ENCODE data around the gene ERF. TPM values are rescaled to one million over a fixed set of nuclear protein-coding genes. Genes with fewer than 3 reads are reported as not detected.

The ERF gene
- total and polyA plus RNA-seq, 4 experiments from 2014 or later = 2.7 to 39.9 (median 21.1) TPM

DNA sequence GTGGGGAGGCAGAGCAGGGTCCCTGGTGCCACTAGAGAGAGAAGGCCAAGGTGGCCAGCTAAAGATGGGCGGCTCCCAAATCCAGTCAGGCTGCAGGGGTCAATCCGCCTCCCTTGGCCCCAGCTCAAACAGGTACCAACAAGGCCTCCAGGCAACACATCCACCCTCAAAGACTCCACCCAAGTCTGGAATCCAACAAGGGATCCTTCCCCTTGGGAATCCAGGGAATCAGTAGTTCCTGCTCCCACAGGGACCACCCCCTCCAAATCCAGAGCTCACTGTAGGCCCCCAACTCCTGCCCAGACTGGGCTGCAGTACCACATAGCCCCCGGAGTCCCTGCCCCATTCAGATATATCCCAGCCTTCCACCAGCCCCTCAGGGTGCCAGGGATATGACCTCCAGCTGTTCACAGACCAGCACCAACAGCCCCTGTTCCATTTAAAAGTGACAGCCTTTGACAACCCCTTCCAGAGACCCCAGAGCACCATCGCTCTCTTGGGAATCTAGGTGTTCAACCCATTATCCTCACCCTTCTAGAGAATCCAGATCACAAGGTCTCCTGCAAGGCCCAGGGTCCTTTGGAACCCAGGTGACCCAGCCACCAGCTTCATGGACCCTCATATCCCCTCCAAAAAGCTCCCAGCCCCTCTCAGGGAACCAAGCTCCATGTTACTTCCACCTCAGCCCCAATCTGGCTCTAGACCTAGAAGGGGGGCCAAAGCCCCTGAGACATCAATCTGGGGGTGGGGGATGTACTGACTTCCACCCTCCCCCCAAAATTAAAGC lies 3.2 kb downstream of the ERF start:
- peaks cover 12 to 43% (median 30%) of the 10 kb centered on the region in 4 donors for H3K4me1 Mint-ChIP-seq
- ChIA-PET POLR2A (ENCODE audit: partially characterized antibody) (interaction anchor here (0.6 to 2.2 kb wide), 8 partner anchors 9 to 119 kb away, joined by 3 to 20 read pairs (median 4); partner anchors contain the start of genes GSK3A and POU2F2), CTCF (ENCODE audit: partially characterized antibody) (interaction anchor here (0.6 to 3.5 kb wide), 8 partner anchors 8 to 143 kb away, joined by 3 to 19 read pairs (median 4); partner anchors contain the start of gene POU2F2)
- Histone ChIP-seq H3K27me3 (ENCODE audit: insufficient read depth, low read length) (no peaks in the 10 kb centered on the region), H3K9me3 (ENCODE audit: control insufficient read depth in 1 of 2, low read length in 2 of 2) (no peaks in the 10 kb centered on the region), H3K4me3 (ENCODE audit: low read length in 2 of 2) (no peak overlapping the region), H3K4me1 (ENCODE audit: insufficient read depth, low read length) (peaks cover 35% of the 10 kb centered on the region), H3K36me3 (ENCODE audit: insufficient read depth, low read length) (no peaks in the 10 kb centered on the region), H3K27ac (ENCODE audit: low read depth, low read length) (no peak overlapping the region)
- H3K9me3 Mint-ChIP-seq = peaks cover 0 to 2% (median 0%) of the 10 kb centered on the region in 8 donors
- peak overlapping the region; percentile 53 to 93 (median 73) for H3K4me3 Mint-ChIP-seq
- H3K27me3 Mint-ChIP-seq = peaks cover 3 to 4% of the 10 kb centered on the region in 2 donors
- peaks cover 0 to 19% of the 10 kb centered on the region in 2 donors for H3K36me3 Mint-ChIP-seq
- intact Hi-C loops (cut with micrococcal nuclease) = no loop called here
- peak overlapping the region; percentile 60 to 98 (median 93) for H3K27ac Mint-ChIP-seq
- no peak for DNase-seq

DNA sequence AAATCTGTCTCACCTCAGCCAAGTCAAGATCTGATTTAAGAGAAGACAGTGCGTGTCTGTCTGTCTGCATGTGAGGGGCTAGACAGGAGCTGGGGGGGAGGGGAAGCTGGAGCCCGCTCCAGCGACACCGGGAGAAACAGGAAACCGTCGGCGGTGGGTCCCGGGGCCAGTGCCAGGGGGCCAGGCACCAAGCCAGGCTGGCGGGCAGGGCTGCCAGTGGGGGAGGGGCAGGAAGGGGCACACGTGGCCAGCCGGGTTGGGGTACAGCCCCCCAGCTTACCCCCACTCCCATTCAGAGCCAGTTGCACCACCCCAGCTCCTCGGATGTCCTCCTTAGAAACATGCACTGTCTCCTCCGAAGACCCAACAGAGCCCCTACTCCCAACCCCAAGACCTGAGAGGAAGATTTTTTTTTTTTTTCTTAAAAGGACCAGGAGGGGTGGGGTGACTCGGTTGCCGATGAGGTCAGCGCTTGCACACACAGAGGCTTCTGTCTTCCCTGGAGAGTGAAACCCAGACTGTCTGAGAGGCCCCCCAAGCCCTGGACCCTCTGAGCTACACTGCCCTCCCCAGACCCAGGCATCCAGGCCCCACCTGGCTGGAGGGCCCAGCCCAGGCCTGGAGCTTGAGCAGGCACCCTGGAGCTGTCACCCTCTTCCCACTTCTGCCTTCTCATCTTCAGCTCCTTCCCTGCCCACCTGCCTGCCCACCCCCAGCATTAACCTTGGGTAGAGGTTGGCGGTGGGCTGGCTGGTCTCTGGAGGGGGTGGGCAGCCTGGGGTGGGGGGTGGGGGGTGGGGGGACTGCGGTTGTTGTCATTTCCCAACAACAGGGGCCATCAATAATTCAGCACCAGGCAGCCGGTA lies 4.0 kb downstream of the ERF start:
- CTCF ChIA-PET (ENCODE audit: partially characterized antibody) = interaction anchor here (1.1 to 3.5 kb wide), 4 partner anchors 24 to 142 kb away, joined by 3 to 19 read pairs (median 5); no protein-coding TSS in a partner anchor
- Mint-ChIP-seq H3K27ac (peak overlapping the region in 3 of 7 donors; percentile 3 to 98 (median 72)), H3K9me3 (peaks cover 0 to 2% (median 0%) of the 10 kb centered on the region in 8 donors), H3K36me3 (peaks cover 0 to 20% of the 10 kb centered on the region in 2 donors), H3K27me3 (peaks cover 0 to under 1% of the 10 kb centered on the region in 2 donors), H3K4me1 (peaks cover 9 to 44% (median 28%) of the 10 kb centered on the region in 4 donors), H3K4me3 (no peak overlapping the region)
- H3K4me1 ChIP-seq (ENCODE audit: insufficient read depth, low read length) = peaks cover 40% of the 10 kb centered on the region
- H3K36me3 ChIP-seq (ENCODE audit: insufficient read depth, low read length) = no peaks in the 10 kb centered on the region
- POLR2A ChIA-PET (ENCODE audit: partially characterized antibody) = interaction anchor here (0.5 to 2.2 kb wide), 11 partner anchors 8 to 371 kb away, joined by 3 to 20 read pairs (median 4); partner anchors contain the start of genes GSK3A and POU2F2
- H3K27me3 ChIP-seq (ENCODE audit: insufficient read depth, low read length) = no peaks in the 10 kb centered on the region
- DNase-seq = no peak
- H3K9me3 ChIP-seq (ENCODE audit: control insufficient read depth in 1 of 2, low read length in 2 of 2) = no peaks in the 10 kb centered on the region
- intact Hi-C loops (cut with micrococcal nuclease) = no loop called here
- H3K4me3 ChIP-seq (ENCODE audit: low read length in 2 of 2) = no peak overlapping the region
- H3K27ac ChIP-seq (ENCODE audit: low read depth, low read length) = no peak overlapping the region

DNA sequence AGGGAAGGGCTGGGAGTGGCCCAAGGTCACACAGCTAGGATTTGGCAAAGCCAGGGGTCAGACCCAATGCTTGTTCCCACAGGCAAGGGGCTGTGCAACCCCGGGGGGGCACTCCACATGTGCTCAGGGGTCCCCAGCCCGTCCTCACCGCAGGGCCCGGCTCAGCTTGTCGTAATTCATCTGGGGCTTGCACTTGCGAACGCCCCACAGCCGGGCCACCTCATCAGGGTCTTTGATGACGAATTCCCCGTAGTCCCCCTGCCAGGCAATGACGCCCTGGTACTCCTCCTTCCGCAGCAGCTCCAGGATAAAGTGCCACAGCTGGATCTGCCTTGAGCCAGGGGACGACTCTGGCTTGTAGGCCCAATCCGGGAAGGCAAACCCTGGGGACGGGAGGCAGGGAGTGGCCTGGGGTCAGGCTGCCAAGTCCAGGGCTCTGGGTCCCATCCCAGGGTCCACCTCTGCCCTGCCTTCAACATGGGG lies 4.7 kb downstream of the ERF start:
- no peak for DNase-seq
- peak overlapping the region in 5 of 7 donors; percentile 17 to 75 (median 57) for H3K27ac Mint-ChIP-seq
- Histone ChIP-seq H3K4me3 (ENCODE audit: low read length in 2 of 2) (no peak overlapping the region), H3K4me1 (ENCODE audit: insufficient read depth, low read length) (peaks cover 36% of the 10 kb centered on the region), H3K27ac (ENCODE audit: low read depth, low read length) (no peak overlapping the region), H3K9me3 (ENCODE audit: control insufficient read depth in 1 of 2, low read length in 2 of 2) (no peaks in the 10 kb centered on the region), H3K36me3 (ENCODE audit: insufficient read depth, low read length) (no peaks in the 10 kb centered on the region), H3K27me3 (ENCODE audit: insufficient read depth, low read length) (no peaks in the 10 kb centered on the region)
- H3K27me3 Mint-ChIP-seq = no peaks in the 10 kb centered on the region
- peaks cover 0 to 20% of the 10 kb centered on the region in 2 donors for H3K36me3 Mint-ChIP-seq
- H3K4me3 Mint-ChIP-seq = no peak overlapping the region
- H3K9me3 Mint-ChIP-seq = peaks cover 0 to 2% (median 0%) of the 10 kb centered on the region in 8 donors
- H3K4me1 Mint-ChIP-seq = peaks cover 11 to 44% (median 30%) of the 10 kb centered on the region in 4 donors
- intact Hi-C loops (cut with micrococcal nuclease) = no loop called here
- ChIA-PET POLR2A (ENCODE audit: partially characterized antibody) (interaction anchor here (0.5 to 2.2 kb wide), 7 partner anchors 18 to 370 kb away, joined by 3 to 20 read pairs (median 4); no protein-coding TSS in a partner anchor), CTCF (ENCODE audit: partially characterized antibody) (interaction anchor here (2.0 to 3.5 kb wide), 2 partner anchors 29 to 46 kb away, joined by 6 to 19 read pairs; no protein-coding TSS in a partner anchor)

DNA sequence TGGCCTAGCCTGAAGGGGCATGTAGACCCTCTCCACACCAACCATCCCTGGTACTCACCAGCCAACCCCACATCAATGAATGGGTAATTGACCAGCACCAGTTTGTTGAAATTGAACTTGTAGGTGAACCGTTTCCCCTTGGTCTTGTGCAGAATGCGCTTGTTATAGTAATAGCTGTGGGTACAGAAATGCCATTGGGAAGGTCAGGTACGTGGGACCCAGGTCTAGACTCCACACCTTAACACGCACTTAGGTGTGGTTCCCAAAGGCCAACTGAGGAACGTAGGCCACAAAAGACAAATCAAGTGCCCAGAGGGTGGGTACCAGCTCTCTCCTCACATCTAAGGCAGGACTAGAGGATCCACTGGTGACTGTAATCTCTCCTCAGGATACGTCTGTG lies 5.2 kb downstream of the ERF start:
- peaks cover 40% of the 10 kb centered on the region for H3K4me1 ChIP-seq (ENCODE audit: insufficient read depth, low read length)
- ChIA-PET POLR2A (ENCODE audit: partially characterized antibody) (interaction anchor here (0.9 to 1.1 kb wide), 2 partner anchors 18 to 33 kb away, joined by 3 read pairs; no protein-coding TSS in a partner anchor), CTCF (ENCODE audit: partially characterized antibody) (interaction anchor here (3.5 kb wide), 1 partner anchor 30 kb away, joined by 19 read pairs; no protein-coding TSS in a partner anchor)
- H3K36me3 Mint-ChIP-seq = peaks cover 0 to 21% of the 10 kb centered on the region in 2 donors
- intact Hi-C loops (cut with micrococcal nuclease) = no loop called here
- H3K36me3 ChIP-seq (ENCODE audit: insufficient read depth, low read length) = no peaks in the 10 kb centered on the region
- H3K4me1 Mint-ChIP-seq = peaks cover 16 to 49% (median 35%) of the 10 kb centered on the region in 4 donors
- H3K27ac Mint-ChIP-seq = peak overlapping the region in 6 of 7 donors; percentile 15 to 75 (median 50)
- DNase-seq = no peak
- peaks cover 0 to 2% (median 0%) of the 10 kb centered on the region in 8 donors for H3K9me3 Mint-ChIP-seq
- no peak overlapping the region for H3K4me3 ChIP-seq (ENCODE audit: low read length in 2 of 2)
- no peaks in the 10 kb centered on the region for H3K27me3 ChIP-seq (ENCODE audit: insufficient read depth, low read length)
- H3K27ac ChIP-seq (ENCODE audit: low read depth, low read length) = no peak overlapping the region
- no peaks in the 10 kb centered on the region for H3K9me3 ChIP-seq (ENCODE audit: control insufficient read depth in 1 of 2, low read length in 2 of 2)
- no peaks in the 10 kb centered on the region for H3K27me3 Mint-ChIP-seq
- H3K4me3 Mint-ChIP-seq = peak overlapping the region in 1 of 8 donors; percentile 30

DNA sequence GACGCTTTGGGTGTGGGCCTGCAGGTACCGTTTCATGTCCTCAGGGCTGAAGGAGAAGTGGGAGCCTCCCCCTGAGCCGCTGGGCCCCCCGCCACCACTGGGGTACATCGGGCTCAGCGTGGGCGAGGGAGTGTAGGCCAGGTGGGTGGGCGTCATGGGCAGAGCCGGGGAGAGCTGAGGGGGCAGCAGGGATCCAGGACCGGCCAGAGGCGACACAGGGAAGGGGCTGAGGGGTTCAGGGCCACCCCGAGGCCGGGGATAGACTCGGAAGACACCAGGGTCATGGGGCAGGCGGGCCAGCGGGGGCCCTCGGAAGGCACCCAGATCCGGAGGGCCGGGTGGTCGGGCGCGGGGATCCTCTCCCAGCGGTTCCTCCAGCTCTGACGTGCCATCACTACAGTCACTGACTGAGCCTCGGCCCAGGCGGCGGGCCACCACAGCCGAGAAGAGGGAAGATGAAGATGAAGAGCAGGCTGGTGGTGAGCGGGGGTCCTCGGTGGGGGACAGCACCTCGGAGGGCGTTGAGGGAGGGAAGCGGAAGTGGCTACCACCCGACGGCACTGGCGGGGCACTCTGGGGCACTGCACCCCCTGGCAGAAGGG lies 5.7 kb downstream of the ERF start:
- no peak overlapping the region for H3K27ac ChIP-seq (ENCODE audit: low read depth, low read length)
- peaks cover 41% of the 10 kb centered on the region for H3K4me1 ChIP-seq (ENCODE audit: insufficient read depth, low read length)
- Mint-ChIP-seq H3K27me3 (no peaks in the 10 kb centered on the region), H3K4me3 (peak overlapping the region in 2 of 8 donors; percentile 20 to 25), H3K9me3 (peaks cover 0 to 2% (median 0%) of the 10 kb centered on the region in 8 donors), H3K27ac (peak overlapping the region in 3 of 7 donors; percentile 1 to 75 (median 15)), H3K36me3 (peaks cover 0 to 26% of the 10 kb centered on the region in 2 donors), H3K4me1 (peaks cover 16 to 54% (median 38%) of the 10 kb centered on the region in 4 donors)
- H3K4me3 ChIP-seq (ENCODE audit: low read length in 2 of 2) = no peak overlapping the region
- intact Hi-C loops (cut with micrococcal nuclease) = no loop called here
- no peak for DNase-seq
- POLR2A ChIA-PET (ENCODE audit: partially characterized antibody) = interaction anchor here (1.1 kb wide), 1 partner anchor 33 kb away, joined by 3 read pairs; no protein-coding TSS in a partner anchor
- H3K9me3 ChIP-seq (ENCODE audit: control insufficient read depth in 1 of 2, low read length in 2 of 2) = no peaks in the 10 kb centered on the region
- H3K36me3 ChIP-seq (ENCODE audit: insufficient read depth, low read length) = no peaks in the 10 kb centered on the region
- no peaks in the 10 kb centered on the region for H3K27me3 ChIP-seq (ENCODE audit: insufficient read depth, low read length)
- CTCF ChIA-PET (ENCODE audit: partially characterized antibody) = interaction anchor here (3.5 kb wide), 1 partner anchor 30 kb away, joined by 19 read pairs; no protein-coding TSS in a partner anchor
